Measurements from ENCODE around the gene ABR. TPM values are rescaled to one million over a fixed set of nuclear protein-coding genes. Genes with fewer than 3 reads are reported as not detected.

The ABR gene
- total RNA-seq, 1 experiment from 2014 or later: 35.4 TPM

GRCh38 chr17:1197781-1198490 is 18.2 kb upstream of the ABR start:
- Histone ChIP-seq H3K4me2 (ENCODE audit: low read length) (no peak overlapping the region), H3K27me3 (ENCODE audit: low read length) (no peaks in the 10 kb centered on the region), H3K9ac (ENCODE audit: low read length) (no peak overlapping the region), H3K36me3 (ENCODE audit: low read depth, low read length) (no peaks in the 10 kb centered on the region), H3K27ac (ENCODE audit: low read length) (no peak overlapping the region), H3K4me3 (ENCODE audit: low read length) (no peak overlapping the region), H2AFZ (ENCODE audit: low read length) (no peak overlapping the region), H3K9me3 (ENCODE audit: low read length) (no peaks in the 10 kb centered on the region), H3K79me2 (ENCODE audit: low read length) (no peaks in the 10 kb centered on the region), H3K9me2 (replicated peaks; ENCODE audit: low read length) (no peaks in the 10 kb centered on the region), H3F3A (ENCODE audit: low read length, unreplicated experiment) (no peaks in the 10 kb centered on the region), H4K20me1 (ENCODE audit: low read length) (no peaks in the 10 kb centered on the region), H3K4me1 (ENCODE audit: insufficient read depth, low read length) (peaks cover 4% of the 10 kb centered on the region; the same call in 1 of the 2 replicates)
- TF ChIP-seq, protein P1, sequence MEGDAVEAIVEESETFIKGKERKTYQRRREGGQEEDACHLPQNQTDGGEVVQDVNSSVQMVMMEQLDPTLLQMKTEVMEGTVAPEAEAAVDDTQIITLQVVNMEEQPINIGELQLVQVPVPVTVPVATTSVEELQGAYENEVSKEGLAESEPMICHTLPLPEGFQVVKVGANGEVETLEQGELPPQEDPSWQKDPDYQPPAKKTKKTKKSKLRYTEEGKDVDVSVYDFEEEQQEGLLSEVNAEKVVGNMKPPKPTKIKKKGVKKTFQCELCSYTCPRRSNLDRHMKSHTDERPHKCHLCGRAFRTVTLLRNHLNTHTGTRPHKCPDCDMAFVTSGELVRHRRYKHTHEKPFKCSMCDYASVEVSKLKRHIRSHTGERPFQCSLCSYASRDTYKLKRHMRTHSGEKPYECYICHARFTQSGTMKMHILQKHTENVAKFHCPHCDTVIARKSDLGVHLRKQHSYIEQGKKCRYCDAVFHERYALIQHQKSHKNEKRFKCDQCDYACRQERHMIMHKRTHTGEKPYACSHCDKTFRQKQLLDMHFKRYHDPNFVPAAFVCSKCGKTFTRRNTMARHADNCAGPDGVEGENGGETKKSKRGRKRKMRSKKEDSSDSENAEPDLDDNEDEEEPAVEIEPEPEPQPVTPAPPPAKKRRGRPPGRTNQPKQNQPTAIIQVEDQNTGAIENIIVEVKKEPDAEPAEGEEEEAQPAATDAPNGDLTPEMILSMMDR (conservative IDR thresholded peaks at IDR 0.05; ENCODE audit: low read depth, low read length): no peak
- TF ChIP-seq EZH2 (IDR thresholded peaks at IDR 0.05; ENCODE audit: low read length, unreplicated experiment): no peak
- TF ChIP-seq EZH2phosphoT487 (IDR thresholded peaks at IDR 0.05; ENCODE audit: borderline replicate concordance, low read length): no peak
- no peak for ATAC-seq
- DNase-seq: no peak
- ChIA-PET POLR2A (ENCODE audit: unreplicated experiment) (no interaction called here), CTCF (no interaction called here)
- intact Hi-C loops (cut with micrococcal nuclease): no loop called here
- no TSS peak for BruUV-seq (replicated peaks)

DNA sequence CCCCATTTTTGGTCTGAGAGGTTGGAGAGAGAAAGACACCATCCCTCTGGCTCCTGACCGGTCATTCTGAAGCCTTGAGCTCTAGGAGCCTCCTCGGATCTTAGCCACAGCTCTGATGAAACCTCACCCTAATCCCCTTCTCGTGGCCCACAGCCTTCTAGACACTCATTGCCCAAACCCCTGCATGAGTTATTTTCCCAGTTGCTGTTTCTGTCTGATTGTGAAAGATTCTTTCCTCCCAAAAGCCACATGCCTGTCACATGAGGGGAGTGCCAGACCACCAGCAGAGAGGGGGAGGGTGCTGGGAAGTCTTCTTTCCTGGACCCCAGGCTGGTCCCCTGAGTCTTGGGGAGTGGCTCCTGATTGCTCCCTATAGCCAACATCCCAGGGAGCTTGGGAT is 17.6 kb upstream of the ABR start:
- no peak overlapping the region for H3K4me2 ChIP-seq (ENCODE audit: low read length)
- no peak for DNase-seq
- no TSS peak for BruUV-seq (replicated peaks)
- H3K36me3 ChIP-seq (ENCODE audit: low read depth, low read length): no peaks in the 10 kb centered on the region
- no peak overlapping the region for H3K27ac ChIP-seq (ENCODE audit: low read length)
- H3K9ac ChIP-seq (ENCODE audit: low read length): no peak overlapping the region
- H3K9me3 ChIP-seq (ENCODE audit: low read length): no peaks in the 10 kb centered on the region
- H3K27me3 ChIP-seq (ENCODE audit: low read length): no peaks in the 10 kb centered on the region
- ChIA-PET CTCF (no interaction called here), POLR2A (ENCODE audit: unreplicated experiment) (no interaction called here)
- no peaks in the 10 kb centered on the region for H3K79me2 ChIP-seq (ENCODE audit: low read length)
- no peak overlapping the region for H3K4me3 ChIP-seq (ENCODE audit: low read length)
- no peaks in the 10 kb centered on the region for H3F3A ChIP-seq (ENCODE audit: low read length, unreplicated experiment)
- H3K9me2 ChIP-seq (replicated peaks; ENCODE audit: low read length): no peaks in the 10 kb centered on the region
- intact Hi-C loops (cut with micrococcal nuclease): no loop called here
- H3K4me1 ChIP-seq (ENCODE audit: insufficient read depth, low read length): peaks cover 4% of the 10 kb centered on the region; the same call in 1 of the 2 replicates
- no peak overlapping the region for H2AFZ ChIP-seq (ENCODE audit: low read length)
- no peaks in the 10 kb centered on the region for H4K20me1 ChIP-seq (ENCODE audit: low read length)
- no peak for ATAC-seq
- TF ChIP-seq, protein P1 (conservative IDR thresholded peaks at IDR 0.05; ENCODE audit: low read depth, low read length): no peak
- TF ChIP-seq EZH2phosphoT487 (IDR thresholded peaks at IDR 0.05; ENCODE audit: borderline replicate concordance, low read length) (no peak), EZH2 (IDR thresholded peaks at IDR 0.05; ENCODE audit: low read length, unreplicated experiment) (no peak)

- no peaks in the 10 kb centered on the region for H4K20me1 ChIP-seq (ENCODE audit: low read length)
- no peak overlapping the region for H3K4me3 ChIP-seq (ENCODE audit: low read length)
- H3K4me1 ChIP-seq (ENCODE audit: insufficient read depth, low read length): peaks cover 4% of the 10 kb centered on the region; the same call in 1 of the 2 replicates
- BruUV-seq (replicated peaks): no TSS peak
- DNase-seq (no peak), ATAC-seq (no peak)
- H3K79me2 ChIP-seq (ENCODE audit: low read length): no peaks in the 10 kb centered on the region
- POLR2A ChIA-PET (ENCODE audit: unreplicated experiment): no interaction called here
- H3K9ac ChIP-seq (ENCODE audit: low read length): no peak overlapping the region
- H3K36me3 ChIP-seq (ENCODE audit: low read depth, low read length): no peaks in the 10 kb centered on the region
- no peaks in the 10 kb centered on the region for H3F3A ChIP-seq (ENCODE audit: low read length, unreplicated experiment)
- intact Hi-C loops (cut with micrococcal nuclease): no loop called here
- CTCF ChIA-PET: no interaction called here
- H3K9me2 ChIP-seq (replicated peaks; ENCODE audit: low read length): no peaks in the 10 kb centered on the region
- H3K9me3 ChIP-seq (ENCODE audit: low read length): no peaks in the 10 kb centered on the region
- H3K27ac ChIP-seq (ENCODE audit: low read length): no peak overlapping the region
- no peaks in the 10 kb centered on the region for H3K27me3 ChIP-seq (ENCODE audit: low read length)
- TF ChIP-seq EZH2phosphoT487 (IDR thresholded peaks at IDR 0.05; ENCODE audit: borderline replicate concordance, low read length) (no peak), EZH2 (IDR thresholded peaks at IDR 0.05; ENCODE audit: low read length, unreplicated experiment) (no peak)
- TF ChIP-seq, protein P1 (conservative IDR thresholded peaks at IDR 0.05; ENCODE audit: low read depth, low read length): no peak
- H3K4me2 ChIP-seq (ENCODE audit: low read length): no peak overlapping the region
- H2AFZ ChIP-seq (ENCODE audit: low read length): no peak overlapping the region
Measured at GRCh38 chr17:1196946-1197345, 17.2 kb upstream of the ABR start.
